Common myeloid progenitor, CD34-positive (primary cell): ENCODE measurements around the gene ADAM11.
"Not testable (repeated sequence)": the region's sequence is repeated elsewhere in the genome, so short reads cannot be mapped to it uniquely, and the experiment has no call there.

ENCODE experiments used
- CTCF ChIA-PET: fragments of 350-600 bp; sonication (Branson Sonifier 250); formaldehyde crosslinking; loops from one replicate; lab custom pipeline; 2021; ENCODE audit warnings: antibody characterized with exemption; lab: Charles Lee
- POLR2A ChIA-PET: fragments of 350-600 bp; sonication (Branson Sonifier 250); formaldehyde crosslinking; loops from one replicate; lab custom pipeline; 2021; ENCODE audit warnings: antibody characterized with exemption; lab: Charles Lee
- DNase-seq, 3 donors: peaks; one replicate each; pipeline versions ENCODE4 v3.0.0 to v3.0.0-alpha.2; 2013
- H3K27ac ChIP-seq, 2 experiments: 1 replicate in 1 of 2; 2 replicates in 1 of 2; pipeline ENCODE4 v1.7.0; 2013; ENCODE audit warnings: inconsistent platforms in 2 of 2, low read length in 2 of 2, mild to moderate bottlenecking in 2 of 2, low read depth in 1 of 2, moderate library complexity in 1 of 2; ENCODE audit not compliant: severe bottlenecking in 2 of 2, insufficient read depth in 1 of 2, poor library complexity in 1 of 2
- H3K27me3 ChIP-seq, 5 experiments: replicated peaks in 2 of 5; 1 replicate in 3 of 5; 2 replicates in 2 of 5; pipeline versions ENCODE4 v1.6.1 to v1.7.0; 2013; ENCODE audit warnings: low read length in 4 of 5, mild to moderate bottlenecking in 2 of 5, moderate library complexity in 2 of 5, inconsistent platforms in 1 of 5; ENCODE audit not compliant: insufficient read depth in 5 of 5, control insufficient read depth in 4 of 5
- H3K36me3 ChIP-seq, 4 experiments: 1 replicate in 2 of 4; 2 replicates in 2 of 4; pipeline versions ENCODE4 v1.6.1 to v1.7.0; 2013; ENCODE audit warnings: low read length in 3 of 4, control low read depth in 1 of 4, mild to moderate bottlenecking in 1 of 4; ENCODE audit not compliant: control insufficient read depth in 4 of 4, insufficient read depth in 4 of 4
- H3K4me1 ChIP-seq, 4 experiments: 1 replicate in 3 of 4; 2 replicates in 1 of 4; pipeline versions ENCODE4 v1.6.1 to v1.7.1; 2013; ENCODE audit warnings: low read length in 3 of 4, mild to moderate bottlenecking in 3 of 4, control low read depth in 1 of 4, inconsistent platforms in 1 of 4, moderate library complexity in 1 of 4; ENCODE audit not compliant: control insufficient read depth in 4 of 4, insufficient read depth in 4 of 4; ENCODE audit errors: control extremely low read depth in 1 of 4
- H3K4me3 ChIP-seq, 7 experiments: 1 replicate in 4 of 7; 2 replicates in 3 of 7; pipeline versions ENCODE4 v1.5.1 to v1.7.0; 2013; ENCODE audit warnings: mild to moderate bottlenecking in 7 of 7, low read length in 6 of 7, moderate library complexity in 6 of 7, inconsistent platforms in 2 of 7, low read depth in 2 of 7, control low read depth in 1 of 7; ENCODE audit not compliant: insufficient read depth in 4 of 7, control insufficient read depth in 1 of 7; ENCODE audit errors: extremely low read depth in 1 of 7
- H3K9me3 ChIP-seq, 5 experiments: 1 replicate in 4 of 5; 2 replicates in 1 of 5; pipeline versions ENCODE4 v1.6.1 to v1.7.1; 2013; ENCODE audit warnings: low read length in 4 of 5, mild to moderate bottlenecking in 2 of 5, inconsistent platforms in 1 of 5, low read depth in 1 of 5, moderate library complexity in 1 of 5; ENCODE audit not compliant: control insufficient read depth in 4 of 5, insufficient read depth in 2 of 5; ENCODE audit errors: control extremely low read depth in 1 of 5
- WGBS: methylation state at CpG from one replicate; pipeline ENCODE4 v1.1.5; 2013; ENCODE audit not compliant: insufficient coverage; 5-methylcytosine and 5-hydroxymethylcytosine counted together

Gene ADAM11

DNA sequence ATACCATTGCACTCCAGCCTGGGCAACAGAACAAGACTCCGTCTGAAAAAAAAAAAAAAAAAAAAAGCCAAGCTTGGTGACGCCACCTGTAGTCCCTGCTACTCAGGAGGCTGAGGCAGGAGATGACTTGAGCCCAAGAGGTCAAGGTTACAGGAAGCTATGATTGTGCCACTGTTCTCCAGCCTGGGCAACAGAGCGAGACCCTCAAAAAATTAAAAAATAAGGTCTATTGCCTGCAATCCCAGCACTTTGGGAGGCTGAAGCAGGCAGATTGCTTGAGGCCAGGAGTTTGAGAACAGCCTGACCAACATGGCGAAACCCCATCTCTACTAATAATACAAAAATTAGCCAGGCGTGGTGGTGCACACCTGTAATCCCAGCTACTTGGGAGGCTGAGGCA lies 3.6 kb upstream of the ADAM11 start:
- POLR2A ChIA-PET: not testable (repeated sequence)
- CTCF ChIA-PET: interaction anchor here (1.2 kb wide), 1 partner anchor 21 kb away, joined by 4 read pairs; no protein-coding TSS in a partner anchor

DNA sequence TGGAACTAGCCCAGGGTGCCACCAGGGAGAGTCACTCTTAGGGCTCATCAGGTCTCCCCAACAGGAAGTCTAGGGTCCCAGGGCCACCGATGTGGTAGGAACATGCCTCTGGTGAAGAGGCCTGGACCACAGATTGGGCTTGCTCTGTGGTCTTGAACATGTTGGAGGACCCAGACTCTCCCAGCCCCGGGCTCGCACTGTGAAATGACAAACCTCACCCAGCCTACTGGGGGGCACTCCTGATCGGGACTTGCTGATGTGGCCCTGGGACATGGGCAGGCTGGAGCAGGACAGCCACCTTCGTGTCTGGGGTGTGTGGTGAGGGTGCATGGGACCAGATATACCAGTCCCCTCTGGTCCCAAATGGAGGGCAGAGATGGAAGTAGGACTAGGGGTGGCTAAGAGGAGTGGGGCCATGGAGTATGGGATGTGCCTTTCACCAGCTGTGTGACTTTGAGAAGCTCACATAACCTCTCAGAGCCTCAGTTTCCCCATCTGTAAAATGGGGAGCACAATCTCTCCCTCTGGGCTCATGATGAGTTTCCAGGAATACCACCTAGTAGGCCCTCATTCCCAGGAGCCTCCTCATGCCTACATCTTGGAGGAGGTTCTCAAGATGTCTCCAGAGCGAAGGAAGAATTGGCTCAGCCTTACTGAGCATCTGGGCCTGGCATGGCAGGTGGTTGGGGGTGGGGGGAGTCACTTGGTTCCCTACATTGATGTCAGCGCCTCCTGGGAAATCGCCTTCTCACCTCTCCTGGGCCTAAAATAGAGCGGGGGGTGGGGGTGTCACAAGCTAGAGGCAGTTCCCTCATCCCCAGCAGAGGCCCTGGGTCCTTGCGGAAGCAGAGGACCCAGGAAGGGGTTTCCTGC lies 1.5 kb upstream of the ADAM11 start:
- peaks cover 0 to 13% (median 11%) of the 10 kb centered on the region in 4 experiments for H3K4me1 ChIP-seq
- H3K27ac ChIP-seq: no peak overlapping the region
- 56% methylated on average over 5 of the region's 10 CpGs for whole genome bisulfite sequencing
- no peak overlapping the region for H3K4me3 ChIP-seq
- peak in 2 of 3 donors; percentile 20 to 25 for DNase-seq
- H3K9me3 ChIP-seq: no peaks in the 10 kb centered on the region
- CTCF ChIA-PET: no interaction called here
- H3K36me3 ChIP-seq: no peaks in the 10 kb centered on the region
- POLR2A ChIA-PET: no interaction called here
- H3K27me3 ChIP-seq: peaks cover 0 to 43% (median 7%) of the 10 kb centered on the region in 5 experiments

More for the DNA sequence above, 3.6 kb upstream of the ADAM11 start:
- peaks cover 0 to 16% (median 5%) of the 10 kb centered on the region in 4 experiments for H3K36me3 ChIP-seq
- not testable (repeated sequence) for H3K27ac ChIP-seq, DNase-seq, H3K4me3 ChIP-seq, H3K9me3 ChIP-seq
- peaks cover 0 to 30% (median 6%) of the 10 kb centered on the region in 5 experiments for H3K27me3 ChIP-seq
- WGBS: 92% methylated on average over 2 of the region's 5 CpGs
- peaks cover 0 to 13% (median 10%) of the 10 kb centered on the region in 4 experiments for H3K4me1 ChIP-seq

DNA sequence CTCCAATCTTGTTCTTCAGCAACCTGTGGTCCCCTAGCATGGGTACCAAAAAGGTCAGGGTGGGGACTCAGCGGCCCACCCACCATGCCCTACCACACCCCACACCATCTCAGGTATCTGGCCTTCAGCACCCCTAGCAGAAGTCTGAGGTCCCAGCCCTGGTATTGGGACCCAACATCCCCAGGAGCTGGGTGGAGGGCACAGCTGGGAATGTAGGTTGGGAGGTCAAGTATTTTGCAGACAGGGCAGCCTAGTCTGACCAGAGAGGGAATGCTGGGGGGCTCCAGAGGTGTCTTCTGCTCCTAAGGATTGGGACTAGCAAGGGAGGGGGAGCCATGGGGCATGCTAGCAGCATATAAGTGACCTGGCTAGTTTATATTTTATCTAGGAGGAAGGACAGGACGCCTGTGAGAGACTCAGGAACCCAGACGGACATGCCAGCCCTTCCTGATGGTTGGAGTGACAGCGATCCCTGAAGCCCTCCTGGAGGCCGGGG lies 822 bp upstream of the ADAM11 start:
- peak overlapping the region in 1 of 7 experiments; percentile 26 for H3K4me3 ChIP-seq
- CTCF ChIA-PET: no interaction called here
- no peaks in the 10 kb centered on the region for H3K36me3 ChIP-seq
- peaks cover 0 to 15% (median 13%) of the 10 kb centered on the region in 4 experiments for H3K4me1 ChIP-seq
- 41% methylated on average over 4 of the region's 5 CpGs for WGBS
- no peak overlapping the region for H3K27ac ChIP-seq
- POLR2A ChIA-PET: interaction anchor here (1.0 kb wide), 1 partner anchor 10 kb away, joined by 5 read pairs; no protein-coding TSS in a partner anchor
- peaks cover 0 to 43% (median 7%) of the 10 kb centered on the region in 5 experiments for H3K27me3 ChIP-seq
- no peak for DNase-seq
- no peaks in the 10 kb centered on the region for H3K9me3 ChIP-seq

DNA sequence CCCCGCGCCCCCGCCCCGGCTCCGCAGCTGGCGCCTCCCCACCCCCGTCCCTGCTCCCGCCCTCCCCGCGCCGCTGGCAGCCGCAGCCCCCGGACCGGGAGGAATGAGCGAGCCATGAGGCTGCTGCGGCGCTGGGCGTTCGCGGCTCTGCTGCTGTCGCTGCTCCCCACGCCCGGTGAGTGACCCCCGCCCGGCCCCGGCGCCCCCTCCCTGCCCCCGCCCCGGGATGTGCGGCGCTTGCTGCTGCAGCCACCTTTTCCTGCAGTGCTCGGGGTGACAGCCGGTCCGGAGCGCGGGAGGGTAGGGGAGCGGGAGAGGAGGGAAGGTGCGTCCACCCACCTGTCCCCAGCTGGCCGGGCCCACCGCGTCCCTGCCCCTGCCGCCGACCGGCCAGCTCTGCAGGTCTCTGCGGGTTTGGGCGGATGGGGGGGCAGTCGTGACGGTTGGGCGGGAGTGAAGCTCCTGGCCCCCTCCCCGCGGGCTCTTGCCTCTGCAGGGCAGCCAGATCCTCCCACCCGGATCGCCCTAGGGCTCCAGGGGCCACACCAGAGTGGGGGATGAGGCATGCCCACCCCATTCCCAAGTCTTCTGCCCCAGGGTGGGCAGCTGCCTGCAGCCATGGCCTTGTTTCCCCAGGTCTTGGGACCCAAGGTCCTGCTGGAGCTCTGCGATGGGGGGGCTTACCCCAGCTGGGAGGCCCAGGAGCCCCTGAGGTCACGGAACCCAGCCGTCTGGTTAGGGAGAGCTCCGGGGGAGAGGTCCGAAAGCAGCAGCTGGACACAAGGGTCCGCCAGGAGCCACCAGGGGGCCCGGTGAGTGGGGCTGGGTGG lies 513 bp downstream of the ADAM11 start:
- peaks cover 0 to 43% (median 7%) of the 10 kb centered on the region in 5 experiments for H3K27me3 ChIP-seq
- no peaks in the 10 kb centered on the region for H3K36me3 ChIP-seq
- ChIA-PET POLR2A (interaction anchor here (0.5 to 1.0 kb wide), 2 partner anchors 8 to 125 kb away, joined by 3 to 5 read pairs; no protein-coding TSS in a partner anchor), CTCF (interaction anchor here (0.6 to 1.6 kb wide), 5 partner anchors 11 to 119 kb away, joined by 3 to 4 read pairs (median 3); no protein-coding TSS in a partner anchor)
- DNase-seq: no peak
- H3K9me3 ChIP-seq: no peaks in the 10 kb centered on the region
- H3K4me3 ChIP-seq: peak overlapping the region in 4 of 7 experiments; percentile 20 to 66 (median 35)
- 16% methylated on average over 25 of the region's 60 CpGs for WGBS
- H3K27ac ChIP-seq: no peak overlapping the region
- H3K4me1 ChIP-seq: peaks cover 0 to 15% (median 13%) of the 10 kb centered on the region in 4 experiments

DNA sequence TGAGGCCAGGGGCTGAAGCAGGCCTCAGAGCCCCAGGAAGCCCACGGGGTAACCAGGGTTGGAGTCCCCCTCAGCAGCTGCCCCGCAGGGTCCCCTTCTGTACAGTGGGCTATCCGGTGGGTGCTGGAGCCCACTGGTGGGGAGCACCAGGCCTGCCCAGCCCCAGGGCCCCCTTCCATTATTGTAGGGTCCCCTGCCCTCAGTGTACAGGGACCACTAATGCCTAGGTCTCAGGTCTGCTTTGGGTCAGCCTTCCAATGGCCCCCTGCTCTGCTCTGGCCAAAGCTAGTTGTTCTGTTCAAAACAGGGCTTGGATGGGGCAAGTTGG lies 1.1 kb downstream of the ADAM11 start:
- no peaks in the 10 kb centered on the region for H3K36me3 ChIP-seq
- H3K4me1 ChIP-seq: peaks cover 0 to 15% (median 13%) of the 10 kb centered on the region in 4 experiments
- DNase-seq: no peak
- H3K9me3 ChIP-seq: no peaks in the 10 kb centered on the region
- ChIA-PET CTCF (interaction anchor here (0.6 to 1.6 kb wide), 5 partner anchors 10 to 119 kb away, joined by 3 to 4 read pairs (median 3); no protein-coding TSS in a partner anchor), POLR2A (interaction anchor here (0.5 kb wide), 1 partner anchor 124 kb away, joined by 3 read pairs; no protein-coding TSS in a partner anchor)
- 56% methylated on average over 2 of the region's 3 CpGs for WGBS
- H3K4me3 ChIP-seq: no peak overlapping the region
- no peak overlapping the region for H3K27ac ChIP-seq
- peaks cover 0 to 43% (median 7%) of the 10 kb centered on the region in 5 experiments for H3K27me3 ChIP-seq

DNA sequence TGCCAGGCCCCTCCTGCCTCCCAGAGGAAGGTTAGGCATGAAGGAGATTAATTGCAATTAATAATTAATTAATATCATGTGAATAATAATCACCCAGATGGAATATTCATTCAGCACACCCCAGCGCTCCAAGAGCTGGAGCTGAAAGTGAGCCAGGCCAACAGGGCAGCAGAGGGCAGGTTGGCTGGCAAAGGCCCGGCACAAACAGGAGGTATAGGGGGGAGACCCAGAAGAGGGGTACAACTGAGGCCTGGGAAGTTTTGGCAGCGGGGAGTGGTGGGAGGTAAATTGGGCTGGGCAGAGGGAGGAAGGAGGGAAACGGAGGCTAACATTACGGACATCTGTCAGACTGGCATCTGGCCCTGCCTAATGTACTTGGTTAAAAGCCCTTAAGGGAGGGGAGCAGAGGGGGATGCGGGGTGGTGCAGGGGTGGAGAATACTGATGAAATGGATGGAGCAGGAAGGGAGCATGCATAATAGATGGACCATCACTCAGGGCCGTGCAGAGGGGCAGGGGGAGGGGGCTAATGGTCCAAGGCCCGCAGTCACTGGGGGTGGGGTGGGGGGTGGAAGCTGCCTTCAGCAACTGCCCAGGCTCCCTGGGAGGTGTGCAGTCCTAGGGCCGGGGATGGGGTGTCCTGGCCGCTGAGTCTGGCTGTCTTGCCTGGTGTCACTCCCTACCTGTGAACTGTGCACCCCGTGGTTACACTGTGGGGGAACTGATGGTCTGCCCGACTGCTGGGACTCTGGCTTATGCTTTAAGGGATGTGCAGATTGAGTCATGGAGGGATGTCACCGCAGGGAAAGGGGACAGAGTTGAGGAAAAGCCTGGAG lies 1.9 kb downstream of the ADAM11 start:
- ChIA-PET CTCF (interaction anchor here (1.3 to 1.6 kb wide), 2 partner anchors 9 to 18 kb away, joined by 3 to 4 read pairs; no protein-coding TSS in a partner anchor), POLR2A (no interaction called here)
- DNase-seq: no peak
- H3K27me3 ChIP-seq: peaks cover 0 to 43% (median 7%) of the 10 kb centered on the region in 5 experiments
- no peak overlapping the region for H3K27ac ChIP-seq
- no peaks in the 10 kb centered on the region for H3K36me3 ChIP-seq
- H3K4me3 ChIP-seq: no peak overlapping the region
- H3K9me3 ChIP-seq: no peaks in the 10 kb centered on the region
- peaks cover 0 to 15% (median 13%) of the 10 kb centered on the region in 4 experiments for H3K4me1 ChIP-seq
- 96% methylated on average over 7 of the region's 13 CpGs for WGBS
